NK-92 (cell line): ENCODE results near the gene UGT1A4.
"Not testable (repeated sequence)": the region's sequence is repeated elsewhere in the genome, so short reads cannot be mapped to it uniquely, and the experiment has no call there.

Experiments
- DNase-seq: peaks from one replicate; lab custom pipeline; 2025; ENCODE audit not compliant: unreplicated experiment; lab: John Stamatoyannopoulos, UW

Gene UGT1A4

DNA sequence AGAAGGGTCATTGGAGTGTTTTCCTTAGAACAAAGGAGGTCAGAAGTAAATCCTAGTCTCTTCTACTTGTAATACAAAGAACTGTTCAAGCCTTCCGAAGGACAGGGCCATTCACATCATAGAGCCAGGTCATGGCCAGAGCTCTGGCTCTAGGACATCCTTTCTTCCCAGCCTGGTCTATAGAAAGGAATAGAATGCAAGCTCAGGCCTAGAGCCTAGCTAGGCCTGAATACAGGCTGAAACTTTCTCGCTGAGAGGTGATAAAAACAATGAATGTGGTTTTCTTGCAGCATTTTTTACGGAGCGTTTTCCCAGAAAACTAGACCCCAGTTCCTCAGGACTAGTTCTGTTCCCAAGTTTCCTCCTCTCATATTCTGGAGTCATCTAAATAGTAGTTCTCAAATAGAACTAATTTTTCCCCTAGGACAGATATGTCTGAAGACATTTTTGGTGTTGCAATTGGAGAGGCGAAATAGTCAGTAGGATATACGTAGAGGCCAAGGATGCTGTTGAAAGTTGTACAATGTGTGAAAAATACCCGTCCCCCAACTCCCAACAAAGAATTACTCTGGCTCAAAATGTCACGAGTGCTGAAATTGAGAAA is 19.0 kb upstream of the UGT1A4 start:
- no peak for DNase-seq

DNA sequence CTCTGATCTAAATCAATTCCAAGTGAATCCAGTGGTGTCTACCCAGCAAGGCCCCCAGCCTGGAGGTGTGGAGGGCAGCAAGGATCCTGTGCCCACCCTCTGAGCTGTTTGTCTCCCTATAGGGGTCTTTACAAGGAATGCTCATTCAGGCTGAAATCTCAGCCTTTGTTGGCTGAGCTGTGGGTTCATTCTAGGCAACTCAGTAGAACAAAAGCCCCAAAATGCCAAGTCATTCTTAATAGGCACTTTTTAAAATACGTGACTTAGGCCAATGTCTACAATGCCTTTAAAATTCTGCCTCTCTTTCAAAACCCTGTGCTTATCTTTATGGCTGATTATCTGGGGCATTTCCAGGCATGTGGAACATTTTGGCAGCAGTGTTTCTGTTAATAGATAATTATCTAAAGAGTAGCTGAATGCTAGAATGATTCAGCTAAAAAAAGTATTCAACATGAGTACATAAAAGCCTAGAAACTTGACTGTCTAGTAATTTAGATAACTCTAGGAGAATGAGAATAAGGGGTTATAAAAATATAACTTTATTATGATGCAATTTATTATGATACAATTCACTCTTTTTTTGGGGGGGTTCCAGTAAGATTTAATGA is 18.4 kb upstream of the UGT1A4 start:
- DNase-seq: no peak

DNA sequence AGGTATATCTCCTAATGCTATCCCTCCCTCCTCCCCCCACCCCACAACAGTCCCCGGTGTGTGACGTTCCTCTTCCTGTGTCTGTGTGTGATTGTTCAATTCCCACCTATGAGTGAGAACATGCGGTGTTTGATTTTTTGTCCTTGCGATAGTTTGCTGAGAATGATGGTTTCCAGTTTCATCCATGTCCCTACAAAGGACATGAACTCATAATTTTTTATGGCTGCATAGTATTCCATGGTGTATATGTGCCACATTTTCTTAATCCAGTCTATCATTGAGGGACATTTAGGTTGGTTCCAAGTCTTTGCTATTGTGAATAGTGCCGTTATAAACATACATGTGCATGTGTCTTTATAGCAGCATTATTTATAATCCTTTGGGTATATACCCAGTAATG is 17.7 kb upstream of the UGT1A4 start:
- DNase-seq: not testable (repeated sequence)

DNA sequence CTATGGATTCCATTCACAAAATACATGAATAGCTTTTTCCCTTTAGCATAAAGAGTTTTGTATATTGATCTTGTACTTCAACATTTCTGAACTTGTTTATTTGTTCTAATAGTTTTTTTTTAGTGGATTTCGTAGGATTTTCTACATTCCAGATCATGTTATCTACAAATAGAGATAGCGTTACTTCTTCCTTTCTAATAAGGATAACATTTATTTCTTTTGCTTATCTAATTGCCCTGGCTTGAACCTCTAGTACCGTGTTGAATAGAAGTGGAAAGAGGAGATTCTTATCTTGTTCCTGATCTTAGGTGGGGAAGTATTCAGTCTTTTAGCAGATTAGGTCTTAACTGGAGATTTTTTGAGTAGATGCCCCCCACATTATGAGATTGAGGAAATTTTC is 16.3 kb upstream of the UGT1A4 start:
- no peak for DNase-seq

DNA sequence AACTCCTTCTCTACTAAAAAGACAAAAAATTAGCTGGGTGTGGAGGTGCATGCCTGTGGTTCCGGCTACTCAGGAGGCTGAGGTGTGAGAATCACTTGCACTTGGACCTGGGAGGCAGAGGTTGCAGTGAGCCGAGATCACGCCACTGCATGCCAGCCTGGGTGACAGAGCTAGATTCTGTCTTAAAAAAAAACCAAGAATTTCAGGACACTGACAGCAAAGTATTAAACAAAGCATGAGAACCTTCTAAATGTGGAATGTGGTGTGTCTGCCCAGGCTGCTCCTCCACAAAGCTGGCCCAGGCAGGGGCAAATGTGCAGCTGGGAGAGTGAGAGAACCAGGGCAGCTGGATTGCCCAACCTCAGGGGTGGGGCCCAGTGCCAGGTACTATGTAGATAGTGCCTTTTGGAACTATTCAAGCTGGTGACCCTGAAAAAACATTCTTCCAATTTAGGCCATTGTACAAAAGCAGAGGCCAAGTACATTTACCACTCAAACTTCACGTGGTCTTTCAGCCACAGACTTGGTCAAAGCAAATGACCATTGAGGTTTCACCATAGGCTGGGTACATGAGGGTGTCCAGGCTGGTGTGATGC is 12.5 kb upstream of the UGT1A4 start:
- no peak for DNase-seq

DNA sequence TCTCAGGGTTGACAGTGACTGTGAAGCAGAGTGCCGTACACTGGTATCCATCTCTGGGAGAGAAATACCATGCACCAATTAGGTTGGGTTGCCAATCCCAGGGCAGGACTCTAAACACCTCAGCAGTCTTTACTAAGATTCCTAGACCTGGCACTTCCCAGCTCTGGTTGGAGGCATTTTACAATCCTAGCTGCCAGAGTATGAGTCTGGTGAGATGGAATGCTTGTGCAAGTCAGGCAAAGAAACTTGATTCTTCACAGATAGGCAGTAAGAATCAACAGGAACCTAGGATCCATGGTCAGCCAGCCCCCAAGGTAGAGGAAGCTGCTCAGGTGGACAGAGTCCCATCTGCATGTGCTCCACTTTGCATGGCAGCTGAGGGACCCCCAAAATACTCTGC is 11.8 kb upstream of the UGT1A4 start:
- no peak for DNase-seq

DNA sequence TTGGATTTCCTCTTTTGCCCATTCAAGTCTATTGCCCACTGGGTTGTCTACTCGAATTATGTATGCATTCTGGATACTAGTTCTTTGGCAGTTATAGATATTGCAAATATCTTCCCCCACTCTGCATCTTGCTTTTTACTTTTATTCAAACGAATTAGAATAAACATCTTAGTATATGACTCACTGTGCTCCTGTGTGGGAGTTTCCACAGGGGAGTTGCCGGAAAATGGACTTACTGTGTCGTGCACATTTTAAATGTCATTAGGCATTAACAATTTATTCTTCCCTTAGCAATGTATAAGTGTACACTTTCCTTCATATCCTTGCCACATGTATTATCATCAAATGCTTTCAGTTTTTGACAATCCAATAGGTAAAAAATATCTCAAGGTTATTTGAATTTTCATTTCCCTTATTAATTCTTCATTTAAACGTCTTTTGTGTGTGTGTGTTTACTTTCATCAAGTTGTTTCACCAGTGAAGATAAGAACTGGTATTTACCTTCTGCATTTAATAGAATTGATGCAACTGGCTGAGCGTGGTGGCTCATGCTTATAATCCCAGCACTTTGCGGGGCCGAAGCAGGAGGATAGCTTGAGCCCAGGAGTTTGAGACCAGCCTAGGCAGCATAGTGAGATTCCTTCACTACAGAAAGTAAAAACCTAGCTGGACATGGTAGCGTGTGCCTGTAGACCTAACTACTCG is 10.4 kb upstream of the UGT1A4 start:
- DNase-seq: no peak

DNA sequence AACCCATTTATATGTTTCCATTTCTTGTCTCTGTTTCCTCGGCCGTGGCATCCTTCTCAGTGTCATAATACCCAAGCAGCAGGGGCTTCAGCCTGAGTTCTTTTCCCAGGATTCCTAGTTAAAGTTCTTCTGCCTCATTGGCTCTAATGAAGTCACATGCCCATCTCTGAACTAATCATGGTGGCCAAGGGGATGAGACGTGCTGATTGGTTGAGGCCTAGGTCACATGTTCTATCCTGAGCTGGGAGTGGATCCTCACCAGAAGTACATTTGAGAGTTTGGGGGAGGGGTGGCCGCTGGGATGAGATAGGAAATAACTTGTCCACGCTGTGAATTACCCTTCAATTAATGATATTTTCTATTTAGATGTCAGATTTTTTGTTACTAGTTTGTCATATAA is 9.6 kb upstream of the UGT1A4 start:
- no peak for DNase-seq

DNA sequence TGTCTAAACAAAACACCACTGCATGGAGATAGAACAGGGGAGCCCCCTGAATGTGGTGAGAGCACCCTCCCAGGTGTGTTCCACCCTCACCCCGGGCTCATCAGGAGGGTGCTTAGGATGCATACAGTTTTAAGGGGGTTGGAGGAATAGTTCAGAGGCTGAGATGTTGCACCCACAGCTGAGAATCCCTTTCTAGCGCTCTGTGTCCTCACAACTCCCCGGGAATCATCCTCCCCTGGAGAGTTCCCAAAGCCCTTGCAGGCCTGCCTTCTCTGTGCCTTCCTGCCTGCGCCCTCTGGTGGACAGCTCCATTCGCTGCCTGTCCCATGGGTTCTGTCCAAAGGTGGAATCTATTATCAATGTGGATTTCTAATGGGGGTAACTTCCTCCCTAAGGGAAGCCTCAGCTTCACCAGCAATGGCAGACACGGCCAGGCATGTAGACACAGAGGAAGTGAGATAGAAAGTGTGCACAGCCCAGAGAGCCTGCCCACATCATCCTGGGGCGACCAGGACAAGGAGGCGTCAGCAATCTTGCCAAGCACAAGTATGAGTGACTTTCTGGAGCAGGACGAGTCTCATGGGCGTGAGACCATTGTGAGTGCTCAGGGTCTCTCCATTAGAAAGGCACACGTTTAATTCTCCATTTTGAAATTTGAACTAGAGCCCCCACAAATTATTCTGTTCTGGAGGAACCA is 7.1 kb upstream of the UGT1A4 start:
- DNase-seq: no peak

DNA sequence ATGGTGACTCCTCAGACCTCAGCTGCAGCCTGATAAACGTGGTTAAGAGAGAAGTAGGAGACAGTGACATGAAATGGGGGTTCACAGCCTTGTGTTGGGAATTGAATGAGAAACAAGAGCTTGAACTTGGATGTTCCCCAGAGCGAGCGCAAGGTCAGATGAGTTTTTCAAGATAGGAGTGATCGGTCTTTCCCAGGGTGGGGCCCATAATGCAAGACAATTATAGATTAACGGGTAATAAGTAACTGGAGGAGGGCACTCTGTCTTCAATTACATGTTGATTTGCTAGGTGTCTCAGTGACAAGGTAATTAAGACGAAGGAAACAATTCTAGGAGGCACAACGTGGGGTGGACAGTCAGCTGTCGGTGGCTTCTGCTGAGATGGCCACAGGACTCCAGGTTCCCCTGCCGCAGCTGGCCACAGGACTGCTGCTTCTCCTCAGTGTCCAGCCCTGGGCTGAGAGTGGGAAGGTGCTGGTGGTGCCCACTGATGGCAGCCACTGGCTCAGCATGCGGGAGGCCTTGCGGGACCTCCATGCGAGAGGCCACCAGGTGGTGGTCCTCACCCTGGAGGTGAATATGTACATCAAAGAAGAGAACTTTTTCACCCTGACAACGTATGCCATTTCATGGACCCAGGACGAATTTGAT is 5.8 kb upstream of the UGT1A4 start, which contains the start of gene UGT1A5:
TSS of gene UGT1A5 (plus strand) at position 297 of the 651 bp plus-strand sequence. CDS start at position 382, 85 bp downstream.
- DNase-seq: no peak

DNA sequence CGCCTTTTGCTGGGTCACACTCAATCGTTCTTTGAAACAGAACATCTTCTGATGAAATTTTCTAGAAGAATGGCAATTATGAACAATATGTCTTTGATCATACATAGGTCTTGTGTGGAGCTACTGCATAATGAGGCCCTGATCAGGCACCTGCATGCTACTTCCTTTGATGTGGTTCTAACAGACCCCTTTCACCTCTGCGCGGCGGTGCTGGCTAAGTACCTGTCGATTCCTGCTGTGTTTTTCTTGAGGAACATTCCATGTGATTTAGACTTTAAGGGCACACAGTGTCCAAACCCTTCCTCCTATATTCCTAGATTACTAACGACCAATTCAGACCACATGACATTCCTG is 5.3 kb upstream of the UGT1A4 start:
- no peak for DNase-seq

DNA sequence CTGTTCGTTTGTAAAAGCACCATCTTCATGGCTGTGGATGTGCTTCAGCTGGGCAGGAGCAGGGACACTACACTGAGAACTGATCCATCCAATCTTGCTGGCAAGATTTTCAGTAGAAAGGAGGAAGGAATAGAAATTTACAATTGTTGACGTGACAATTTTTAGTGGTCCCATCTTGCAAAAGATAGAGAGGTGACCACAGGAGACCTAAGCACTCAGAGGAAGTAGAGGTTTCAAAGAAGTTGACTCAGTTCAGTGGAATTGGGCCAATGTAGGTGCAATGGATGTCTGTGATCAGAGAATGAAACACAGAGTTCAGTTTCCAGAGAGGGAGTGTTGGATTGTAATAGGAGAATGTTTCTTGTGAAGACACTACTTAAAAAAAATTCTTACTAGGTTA is 4.4 kb upstream of the UGT1A4 start:
- no peak for DNase-seq

DNA sequence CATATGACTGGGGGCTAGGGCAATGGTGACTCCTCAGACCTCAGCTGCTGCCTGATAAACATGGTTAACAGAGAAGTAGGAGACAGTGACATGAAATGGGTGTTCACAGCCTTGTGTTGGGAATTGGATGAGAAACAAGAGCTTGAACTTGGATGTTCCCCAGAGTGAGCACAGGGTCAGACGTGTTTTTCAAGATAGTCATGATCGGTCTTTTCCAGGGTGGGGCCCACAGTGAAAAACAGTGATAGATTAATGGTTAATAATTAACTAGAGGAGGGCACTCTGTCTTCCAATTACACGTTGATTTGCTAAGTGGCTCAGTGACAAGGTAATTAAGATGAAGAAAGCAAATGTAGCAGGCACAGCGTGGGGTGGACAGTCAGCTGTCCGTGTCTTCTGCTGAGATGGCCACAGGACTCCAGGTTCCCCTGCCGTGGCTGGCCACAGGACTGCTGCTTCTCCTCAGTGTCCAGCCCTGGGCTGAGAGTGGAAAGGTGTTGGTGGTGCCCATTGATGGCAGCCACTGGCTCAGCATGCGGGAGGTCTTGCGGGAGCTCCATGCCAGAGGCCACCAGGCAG is 10.3 kb downstream of the UGT1A4 start, which contains the start of gene UGT1A3:
TSS of gene UGT1A3 (plus strand) at position 320 of the 579 bp plus-strand sequence. CDS start at position 405, 85 bp downstream.
- no peak for DNase-seq

DNA sequence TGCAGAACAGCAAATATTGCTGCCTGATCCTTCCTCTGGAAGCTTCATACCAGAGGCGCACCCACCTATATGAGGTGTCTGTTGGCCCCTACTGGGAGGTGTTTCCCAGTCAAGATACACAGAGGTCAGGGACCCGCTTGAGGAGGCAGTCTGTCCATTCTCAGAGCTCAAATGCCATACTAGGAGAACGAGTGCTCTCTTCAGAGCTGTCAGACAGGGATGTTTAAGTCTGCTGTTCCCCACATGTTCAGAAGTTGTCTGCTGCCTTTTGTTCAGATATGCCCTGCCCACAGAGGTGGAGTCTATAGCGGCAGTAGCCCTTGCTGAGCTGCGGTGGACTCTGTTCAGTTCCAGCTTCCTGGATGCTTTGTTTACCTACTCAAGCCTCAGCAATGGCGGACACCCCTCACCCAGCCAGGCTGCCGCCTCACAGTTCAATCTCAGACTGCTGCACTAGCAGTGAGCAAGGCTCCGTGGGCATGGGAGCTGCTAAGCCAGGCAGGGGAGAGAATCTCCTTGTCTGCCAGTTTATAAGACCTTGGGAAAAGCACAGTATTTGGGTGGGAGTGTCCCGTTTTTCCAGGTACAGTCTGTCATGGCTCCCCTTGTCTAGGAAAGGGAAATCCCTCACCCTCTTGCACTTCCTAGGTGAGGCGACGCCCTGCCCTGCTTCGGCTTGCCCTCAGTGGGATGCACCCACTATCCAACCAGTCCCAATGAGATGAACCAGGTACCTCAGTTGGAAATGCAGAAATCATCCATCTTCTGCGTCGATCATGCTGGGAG is 18.5 kb downstream of the UGT1A4 start:
- not testable (repeated sequence) for DNase-seq

DNA sequence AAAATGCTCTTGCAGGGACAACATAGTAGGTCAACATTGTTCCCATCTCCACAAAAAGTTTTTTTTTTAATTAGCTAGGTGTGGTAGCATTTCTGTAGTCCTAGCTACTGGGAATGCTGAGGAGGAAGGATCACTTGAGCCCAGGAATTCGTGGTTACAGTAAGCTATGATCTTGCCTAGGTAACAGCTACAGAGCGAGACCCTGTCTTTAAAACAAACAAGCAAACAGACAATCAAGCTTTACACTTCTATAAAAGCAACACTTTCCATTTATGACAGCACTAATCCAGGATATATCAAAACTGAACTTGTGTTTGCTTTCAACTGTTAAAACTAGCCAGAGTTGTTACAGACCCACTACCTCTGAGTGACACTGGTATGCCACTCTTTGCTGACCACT is 22.3 kb downstream of the UGT1A4 start:
- no peak for DNase-seq

DNA sequence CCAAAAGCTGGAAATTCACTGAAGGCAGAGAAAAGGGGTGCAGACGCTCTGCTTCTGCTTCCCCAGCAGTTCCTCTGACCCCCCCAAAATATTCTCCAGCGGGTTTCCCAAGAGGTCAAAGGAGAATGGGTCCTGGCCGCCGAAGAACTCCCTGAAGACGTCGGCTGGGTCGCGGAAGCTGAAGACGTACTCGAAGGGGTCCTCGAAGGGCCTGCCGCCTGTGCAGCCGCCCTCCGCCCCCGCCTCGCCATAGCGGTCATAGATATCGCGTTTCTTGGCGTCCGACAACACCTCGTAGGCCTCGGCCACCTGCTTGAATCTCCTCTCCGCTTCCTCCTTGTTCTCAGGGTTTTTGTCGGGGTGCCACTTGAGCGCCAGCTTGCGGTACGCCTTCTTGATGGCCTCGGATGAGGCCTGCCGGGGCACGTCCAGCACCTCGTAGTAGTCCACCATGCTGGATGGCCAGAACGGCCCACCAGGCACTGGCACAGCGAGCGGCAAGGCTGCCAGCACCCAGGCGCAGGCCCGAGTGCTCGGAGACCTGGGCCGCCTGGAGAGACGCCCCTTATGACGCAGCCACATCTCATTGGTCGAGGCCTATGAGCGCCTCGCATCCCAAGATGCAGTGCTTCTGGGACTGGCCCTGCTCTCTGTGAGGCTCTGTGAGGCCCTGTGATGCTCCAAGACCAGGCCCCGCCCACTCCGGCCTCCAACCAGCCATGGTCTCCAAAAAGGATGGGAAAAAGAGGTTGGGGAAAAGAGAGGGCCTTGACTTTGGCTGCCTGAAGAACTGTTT is 25.1 kb downstream of the UGT1A4 start:
- DNase-seq: no peak

DNA sequence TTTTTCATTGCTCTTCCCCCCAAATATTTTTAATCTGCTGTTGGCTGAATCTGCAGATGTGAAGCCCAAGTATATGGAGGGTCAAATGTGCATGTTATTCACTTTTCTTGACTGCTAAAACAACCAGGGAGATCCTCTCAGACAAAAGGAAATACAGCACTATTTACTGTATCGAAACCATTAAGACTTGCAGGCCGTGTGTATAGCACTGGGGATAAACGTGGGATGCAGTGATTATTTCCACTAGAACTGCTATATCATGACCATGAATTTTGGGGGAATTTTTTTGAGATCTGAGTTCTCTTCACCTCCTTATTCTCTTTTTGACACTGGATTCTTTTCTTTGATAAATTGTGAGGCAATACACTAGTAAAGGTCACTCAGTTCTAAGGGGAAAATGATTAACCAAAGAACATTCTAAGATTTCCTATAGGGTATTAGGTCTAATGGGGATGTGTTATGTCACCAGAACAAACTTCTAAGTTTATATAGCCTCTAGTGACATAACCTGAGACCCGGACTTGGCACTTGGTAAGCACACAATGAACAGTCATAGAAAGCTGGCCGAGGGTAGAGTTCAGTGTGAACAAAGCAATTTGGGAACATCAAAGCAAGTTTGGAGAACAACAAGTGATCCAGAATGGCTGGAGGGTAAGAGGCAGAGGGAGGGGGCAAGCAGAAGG is 26.7 kb downstream of the UGT1A4 start:
- no peak for DNase-seq

DNA sequence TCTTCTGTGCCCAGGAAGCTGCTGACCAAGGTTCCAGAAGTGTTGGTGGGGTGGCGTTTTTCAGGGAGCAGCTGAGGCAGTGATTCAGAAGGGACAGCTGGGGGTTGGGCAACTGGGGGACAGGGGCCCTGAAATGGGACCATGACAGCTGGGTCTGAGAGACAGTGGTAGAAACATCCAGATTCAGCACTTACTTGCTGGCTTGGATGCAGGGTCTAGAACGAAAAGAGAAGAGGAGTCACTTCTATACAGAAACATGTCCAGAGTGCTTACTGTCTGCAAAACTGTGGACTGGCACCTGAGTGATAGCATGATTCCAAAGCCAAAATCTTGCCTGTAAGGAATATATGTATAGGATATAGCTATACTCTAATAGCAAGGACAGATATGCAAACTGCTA is 27.3 kb downstream of the UGT1A4 start:
- DNase-seq: not testable (repeated sequence)
